ENCODE results near the gene MAPK12.
A peak's percentile ranks its signal among the peaks of the same experiment; 100 is the strongest.

MAPK12 gene

GRCh38 chr22:50261615-50262459 is at the start of gene MAPK12:
MAPK12 (minus strand) TSS chr22:50261683; CDS start chr22:50261509, 174 bp downstream.
- peak; percentile 96 for DNase-seq (ENCODE audit: low spot score)

GRCh38 chr22:50310949-50311444 is 49.5 kb upstream of the MAPK12 start:
- DNase-seq (ENCODE audit: low spot score), result no peak

DNA sequence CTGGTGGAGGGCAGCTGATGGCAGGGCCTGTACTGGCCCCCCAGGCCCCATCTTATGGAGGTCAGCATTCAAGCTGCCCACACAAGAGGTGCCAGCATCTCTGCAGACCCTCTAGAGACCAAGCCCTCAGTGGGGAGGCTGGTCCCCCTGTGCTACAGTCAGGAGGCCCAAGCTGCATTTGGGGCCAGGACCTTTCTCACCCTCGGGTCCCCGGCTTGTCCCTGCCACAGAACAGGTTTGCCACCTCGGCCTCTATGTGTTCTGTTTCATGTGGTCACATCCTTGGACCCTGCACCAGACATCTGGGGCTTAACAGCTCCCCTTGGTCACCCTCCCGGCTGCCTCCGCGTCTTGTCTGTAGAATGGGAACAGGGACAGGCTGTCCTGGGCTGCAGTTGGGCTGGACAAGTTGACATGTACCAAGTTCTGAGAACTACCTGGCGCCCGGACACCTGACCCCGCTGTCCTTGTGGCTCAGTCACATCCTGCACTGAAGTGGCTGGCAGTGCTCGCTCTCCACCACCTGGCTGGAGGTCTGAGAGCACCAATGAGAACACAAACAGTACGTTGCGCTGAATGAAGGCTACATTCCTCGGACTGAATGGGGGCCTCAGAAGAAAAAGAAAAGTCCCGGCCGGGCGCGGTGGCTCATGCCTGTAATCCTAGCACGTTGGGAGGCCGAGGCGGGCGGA is 48.7 kb upstream of the MAPK12 start:
- DNase-seq (ENCODE audit: low spot score), result no peak

GRCh38 chr22:50309601-50309991 is 48.1 kb upstream of the MAPK12 start:
- no peak for DNase-seq (ENCODE audit: low spot score)

DNA sequence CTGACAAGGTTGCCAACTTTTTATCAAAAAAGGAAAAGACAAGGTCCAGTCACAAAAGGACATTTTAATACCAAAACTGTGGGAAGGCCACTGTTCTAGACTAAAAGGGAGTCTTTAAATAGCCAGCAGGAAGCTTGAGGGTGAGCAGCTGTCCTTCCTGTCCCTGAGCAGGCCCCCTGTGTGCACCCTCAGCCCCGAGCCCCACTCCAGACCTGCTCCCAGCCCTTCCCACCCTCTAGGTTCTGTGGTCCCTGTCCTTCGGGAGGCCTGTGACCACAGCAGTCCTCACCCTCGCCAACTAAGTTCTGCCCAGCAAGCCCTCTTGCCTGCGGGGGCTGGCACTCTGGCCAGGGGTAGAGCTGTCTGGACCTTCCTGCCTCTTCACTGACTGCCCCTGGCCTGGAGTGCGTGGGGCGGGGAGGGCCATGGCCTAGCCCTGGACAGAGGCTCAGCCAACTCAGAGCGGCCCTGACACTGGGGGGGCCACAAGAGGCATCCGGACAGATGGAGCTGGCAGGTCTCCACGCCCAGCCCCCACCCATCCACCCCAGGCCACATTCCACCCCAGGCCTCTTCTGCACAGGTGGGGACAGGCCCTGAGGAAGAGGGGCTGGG is 47.6 kb upstream of the MAPK12 start:
- DNase-seq (ENCODE audit: low spot score), result no peak

DNA sequence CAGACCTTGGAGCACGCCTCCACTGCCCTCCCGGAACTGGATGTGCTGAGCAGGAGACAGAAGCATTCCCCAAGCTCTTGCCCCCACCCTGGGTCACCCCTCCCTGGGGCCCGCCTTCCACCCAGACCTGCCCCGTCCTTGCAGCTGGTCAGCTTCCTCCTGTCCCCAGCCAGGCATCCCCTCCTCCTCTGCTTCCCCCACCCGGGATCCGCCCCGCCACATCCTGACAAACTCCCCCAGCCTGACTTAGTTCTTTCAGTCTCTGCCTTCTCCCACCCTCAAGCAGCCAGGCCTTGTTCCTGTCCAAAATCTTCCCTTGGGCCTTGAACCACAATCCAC is 47.1 kb upstream of the MAPK12 start:
- DNase-seq (ENCODE audit: low spot score), result no peak

DNA sequence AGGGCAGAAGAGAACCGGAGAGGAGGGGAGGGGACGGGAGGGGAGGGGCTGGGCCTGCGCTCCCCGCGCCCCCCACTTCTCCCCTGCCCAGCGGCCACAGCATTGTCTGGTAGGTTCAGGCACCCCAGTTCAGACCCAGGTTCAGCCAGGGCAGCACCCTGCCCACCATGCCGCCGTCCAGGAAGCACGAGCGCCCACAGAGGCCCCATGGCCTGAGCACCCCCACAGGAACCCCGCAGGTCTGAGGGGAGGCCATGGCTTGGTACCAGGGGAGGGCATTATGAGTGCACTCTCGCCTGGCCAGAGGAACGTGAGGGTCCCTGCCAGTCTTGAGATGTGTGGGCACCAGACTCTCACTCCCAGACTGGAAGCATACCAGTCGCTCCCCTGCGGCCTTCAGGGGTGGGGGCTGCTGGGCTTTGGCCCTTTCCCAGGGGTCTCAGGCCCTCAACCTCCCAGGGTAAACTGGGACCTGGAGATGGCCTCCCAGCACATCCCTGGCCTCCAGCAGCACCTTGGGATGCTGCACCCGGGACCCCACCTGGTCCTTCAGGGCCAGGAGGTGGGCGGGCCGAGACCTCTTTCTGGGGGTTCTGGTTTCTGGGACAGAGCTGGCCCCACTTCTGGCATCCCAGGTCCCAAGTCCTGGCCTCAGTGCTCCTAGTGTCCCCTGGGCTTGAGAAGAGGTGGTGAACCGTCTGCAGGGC is 46.6 kb upstream of the MAPK12 start:
- no peak for DNase-seq (ENCODE audit: low spot score)

- DNase-seq (ENCODE audit: low spot score), result peak; percentile 89
These were observed 45.6 kb upstream of the MAPK12 start, which contains the start of gene PLXNB2 for GRCh38 chr22:50306753-50307749. PLXNB2 (minus strand) TSS chr22:50307646; CDS start chr22:50290584, 17,062 bp downstream.

- DNase-seq (ENCODE audit: low spot score), result peak; percentile 73
These were observed 44.6 kb upstream of the MAPK12 start for GRCh38 chr22:50305923-50306566.

DNA sequence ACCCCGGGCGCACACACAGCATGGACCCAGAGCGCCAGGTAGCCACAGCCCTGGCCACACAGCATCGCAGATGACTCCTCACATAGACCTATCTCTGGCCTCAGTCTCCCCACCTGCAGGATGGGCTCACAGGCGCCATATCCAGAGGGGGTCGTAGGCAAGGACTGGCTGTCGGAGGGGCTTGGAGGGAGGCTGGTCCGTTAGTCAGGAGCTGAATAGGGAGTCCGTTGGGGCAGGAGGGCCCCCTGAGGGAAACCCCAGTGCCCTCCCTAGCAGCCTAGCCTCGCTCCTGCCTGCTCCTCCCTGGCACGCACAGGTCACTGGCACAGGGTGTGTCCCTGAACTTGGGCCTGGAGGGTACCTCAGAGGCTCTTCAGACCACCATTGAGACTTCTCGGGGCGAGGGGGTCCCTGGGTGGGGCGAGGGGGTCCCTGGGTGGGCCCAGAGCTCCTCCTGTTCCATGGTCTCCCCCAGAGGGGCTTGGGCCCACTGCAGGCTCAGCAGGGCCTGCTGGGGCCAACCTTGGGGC is 44.0 kb upstream of the MAPK12 start:
- no peak for DNase-seq (ENCODE audit: low spot score)

DNA sequence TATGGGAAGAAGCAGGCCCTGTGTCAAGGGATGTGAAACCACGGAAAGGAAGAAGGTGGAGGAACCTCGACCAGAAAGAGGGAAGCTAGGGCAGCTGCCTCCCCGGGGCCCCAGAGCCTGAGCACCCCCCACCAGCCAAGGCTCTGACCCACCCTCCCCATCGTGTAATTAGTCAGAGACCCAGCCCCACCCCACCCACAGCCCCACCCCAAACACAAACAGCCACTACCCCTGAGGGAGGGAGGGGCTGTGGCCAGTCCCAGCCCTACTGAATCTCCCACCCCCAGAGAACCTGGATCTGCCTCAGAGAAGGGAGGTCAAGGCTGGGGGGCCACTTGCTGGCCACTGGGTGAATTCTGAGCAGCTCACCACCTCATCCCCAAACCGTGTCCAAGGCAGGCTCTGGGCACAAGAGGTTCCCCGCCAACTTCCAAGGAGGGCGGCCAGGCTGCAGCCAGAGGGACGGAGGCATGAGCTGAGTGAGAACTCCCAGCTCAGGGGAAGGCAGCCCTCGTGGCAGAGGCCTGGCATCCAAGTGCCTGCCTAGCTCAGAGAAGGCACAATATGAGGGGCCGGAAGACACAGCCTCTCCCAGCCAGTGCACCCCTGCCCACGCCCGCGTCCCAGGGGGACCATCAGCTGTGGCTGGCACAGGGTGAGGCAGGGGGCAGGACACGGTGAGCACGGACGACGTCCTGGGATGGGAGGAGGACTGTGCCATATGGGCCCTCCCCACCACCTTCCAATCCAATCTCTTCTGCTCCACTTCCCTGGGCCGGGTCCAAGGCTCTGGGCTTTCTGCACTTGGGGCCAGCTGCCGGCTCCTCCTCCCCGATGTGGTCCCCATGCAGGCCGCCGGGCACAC is 43.3 kb upstream of the MAPK12 start:
- DNase-seq (ENCODE audit: low spot score), result no peak

DNA sequence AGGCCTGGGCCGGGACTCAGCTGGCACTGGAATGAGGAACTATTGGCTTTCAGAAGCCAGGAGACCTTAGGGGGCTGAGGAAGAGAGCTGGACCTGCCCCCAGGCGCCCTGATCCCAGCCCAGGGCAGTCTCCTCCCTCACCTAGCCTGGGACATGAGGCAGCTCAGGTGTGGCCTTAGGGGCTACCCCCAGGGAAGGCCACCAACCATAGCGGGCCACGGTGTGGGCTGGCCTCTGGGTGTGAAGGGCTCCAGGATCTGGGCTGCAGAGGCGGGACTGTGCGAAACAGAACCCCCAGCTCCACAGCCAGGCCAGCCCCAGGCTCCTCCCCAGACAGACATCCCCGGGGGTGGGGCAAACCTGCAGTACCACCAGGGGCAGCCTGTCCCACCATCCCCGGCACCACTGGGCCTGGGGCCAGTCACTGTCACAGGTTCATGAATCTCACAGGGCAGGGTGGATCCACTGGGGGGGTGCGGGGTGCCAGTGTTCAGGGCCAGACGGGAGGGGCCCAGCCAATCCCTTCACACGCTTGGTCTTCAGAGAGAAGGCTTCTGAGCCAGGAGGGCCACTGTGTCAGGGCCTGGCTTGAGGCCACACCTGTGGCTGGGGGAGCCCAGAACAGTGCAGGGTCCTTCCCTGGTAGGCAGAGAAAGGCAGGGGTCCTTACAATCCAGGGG is 42.5 kb upstream of the MAPK12 start:
- no peak for DNase-seq (ENCODE audit: low spot score)

- DNase-seq (ENCODE audit: low spot score), result no peak
These were observed 42.0 kb upstream of the MAPK12 start for GRCh38 chr22:50303515-50303847.

DNA sequence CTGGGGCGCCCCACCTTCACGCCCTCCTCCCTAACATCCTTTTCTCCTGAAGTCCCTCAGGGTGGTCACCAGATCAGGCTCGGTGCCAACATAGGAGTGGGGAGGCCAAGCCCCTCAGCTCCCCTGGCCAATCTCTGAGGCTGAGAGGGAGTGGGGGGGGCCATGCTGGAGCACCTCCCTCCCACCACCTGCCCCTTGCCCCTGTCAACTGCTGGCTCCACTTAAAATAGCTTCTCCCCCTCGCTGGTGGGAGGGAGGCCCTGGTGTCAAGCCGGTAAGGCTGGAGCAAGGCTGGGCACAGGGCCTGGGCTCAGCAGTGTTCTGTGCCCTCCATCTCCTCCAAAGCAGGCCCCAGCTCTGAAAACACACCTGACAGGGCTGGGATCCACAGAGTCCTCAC is 41.1 kb upstream of the MAPK12 start:
- no peak for DNase-seq (ENCODE audit: low spot score)

DNA sequence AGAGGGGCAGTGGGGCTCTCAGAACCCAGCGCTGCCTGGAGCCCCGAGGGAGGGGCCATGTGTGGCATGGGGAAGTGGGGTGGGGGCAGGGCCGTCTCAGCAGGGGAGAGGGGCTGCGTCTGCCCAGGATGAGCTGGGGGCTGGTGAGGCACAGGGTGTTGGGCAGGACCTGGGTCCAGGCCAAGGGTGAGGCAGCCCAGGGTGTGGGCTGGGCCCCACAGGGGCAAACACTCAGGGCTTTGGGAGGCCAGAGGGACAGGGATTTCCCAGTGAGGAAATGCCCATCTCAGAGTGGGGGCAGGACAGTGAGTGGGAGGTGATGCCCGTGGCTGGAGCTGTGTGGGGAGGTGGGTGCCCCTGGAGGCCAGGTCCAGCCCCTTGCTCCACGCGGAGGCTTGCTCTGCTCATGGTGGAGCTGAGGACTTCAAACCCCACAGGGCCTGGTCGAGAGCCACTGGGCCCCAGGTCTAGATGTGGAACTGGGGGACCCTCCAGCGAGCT is 40.6 kb upstream of the MAPK12 start:
- DNase-seq (ENCODE audit: low spot score), result no peak

- DNase-seq (ENCODE audit: low spot score), result no peak
These were observed 40.1 kb upstream of the MAPK12 start for GRCh38 chr22:50301581-50301991.

DNA sequence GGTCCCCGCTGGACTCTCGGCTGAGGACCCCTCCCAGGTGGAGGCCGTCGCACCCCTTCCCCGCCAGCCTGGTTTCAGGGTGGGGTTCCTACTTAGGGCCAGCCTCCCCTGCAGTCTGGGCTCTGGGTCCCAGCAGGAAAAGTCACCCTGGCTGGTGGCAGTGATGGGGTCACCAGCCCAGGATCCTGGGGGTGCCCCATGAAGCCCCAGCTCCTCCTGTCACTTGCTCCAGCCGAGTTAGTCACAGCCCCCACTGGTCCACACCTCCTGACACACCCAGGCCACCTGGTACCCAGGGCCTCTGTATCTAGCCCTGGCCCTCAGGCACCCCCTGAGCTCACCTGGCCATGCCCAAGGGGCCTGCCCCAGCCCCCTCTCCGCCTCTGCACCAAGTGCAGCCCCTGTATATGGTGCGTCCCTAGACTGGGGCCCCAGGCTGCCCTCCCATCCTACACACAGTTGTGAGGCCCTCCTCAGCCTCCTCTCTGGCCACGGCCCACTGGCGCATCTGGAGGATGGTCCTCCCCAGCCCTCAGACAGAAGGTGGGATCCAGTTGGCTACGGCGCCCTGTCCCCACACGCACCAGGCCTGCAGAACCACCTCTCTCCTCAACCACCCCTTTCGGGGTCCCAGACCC is 39.3 kb upstream of the MAPK12 start:
- no peak for DNase-seq (ENCODE audit: low spot score)
